ENCODE measurements around the gene SLC37A1. TPM values are rescaled to one million over a fixed set of nuclear protein-coding genes. Genes with fewer than 3 reads are reported as not detected.

The SLC37A1 gene
- total RNA-seq, 6 experiments from 2014 or later: not detected

- Mint-ChIP-seq H3K4me1 (ENCODE audit: low read depth) (peaks cover 13% of the 10 kb centered on the region), H3K9me3 (no peaks in the 10 kb centered on the region; the same call in 1 of the 2 replicates), H3K27me3 (ENCODE audit: insufficient read depth) (peaks cover 14% of the 10 kb centered on the region), H3K27ac (no peak overlapping the region), H3K36me3 (ENCODE audit: low read depth) (no peaks in the 10 kb centered on the region), H3K4me3 (no peak overlapping the region)
- no peak for TF ChIP-seq CTCF (IDR thresholded peaks at IDR 0.05)
- DNase-seq: no peak
Measured at GRCh38 chr21:42499444-42500112, 14.1 kb upstream of the SLC37A1 start.

GRCh38 chr21:42500225-42500624 is 13.4 kb upstream of the SLC37A1 start:
- no peaks in the 10 kb centered on the region for H3K36me3 Mint-ChIP-seq (ENCODE audit: low read depth)
- DNase-seq: no peak
- H3K27ac Mint-ChIP-seq: no peak overlapping the region
- H3K4me3 Mint-ChIP-seq: no peak overlapping the region
- TF ChIP-seq CTCF (IDR thresholded peaks at IDR 0.05): no peak
- H3K27me3 Mint-ChIP-seq (ENCODE audit: insufficient read depth): peaks cover 12% of the 10 kb centered on the region; the same call in 1 of the 2 replicates
- H3K4me1 Mint-ChIP-seq (ENCODE audit: low read depth): peaks cover 13% of the 10 kb centered on the region
- H3K9me3 Mint-ChIP-seq: no peaks in the 10 kb centered on the region; the same call in 1 of the 2 replicates

GRCh38 chr21:42500736-42501135 is 12.9 kb upstream of the SLC37A1 start:
- no peaks in the 10 kb centered on the region; the same call in 1 of the 2 replicates for H3K9me3 Mint-ChIP-seq
- H3K4me3 Mint-ChIP-seq: no peak overlapping the region
- H3K27ac Mint-ChIP-seq: no peak overlapping the region
- H3K36me3 Mint-ChIP-seq (ENCODE audit: low read depth): no peaks in the 10 kb centered on the region
- DNase-seq: no peak
- TF ChIP-seq CTCF (IDR thresholded peaks at IDR 0.05): no peak
- peaks cover 10% of the 10 kb centered on the region; the same call in 1 of the 2 replicates for H3K27me3 Mint-ChIP-seq (ENCODE audit: insufficient read depth)
- peaks cover 9% of the 10 kb centered on the region for H3K4me1 Mint-ChIP-seq (ENCODE audit: low read depth)

GRCh38 chr21:42503711-42504110 is 9.9 kb upstream of the SLC37A1 start:
- no peak overlapping the region for H3K4me3 Mint-ChIP-seq
- H3K4me1 Mint-ChIP-seq (ENCODE audit: low read depth): no peaks in the 10 kb centered on the region
- no peak overlapping the region for H3K27ac Mint-ChIP-seq
- no peak for TF ChIP-seq CTCF (IDR thresholded peaks at IDR 0.05)
- H3K9me3 Mint-ChIP-seq: no peaks in the 10 kb centered on the region
- no peaks in the 10 kb centered on the region for H3K36me3 Mint-ChIP-seq (ENCODE audit: low read depth)
- H3K27me3 Mint-ChIP-seq (ENCODE audit: insufficient read depth): peaks cover 6% of the 10 kb centered on the region; the same call in 1 of the 2 replicates
- DNase-seq: no peak

- no peak overlapping the region for H3K27ac Mint-ChIP-seq
- H3K9me3 Mint-ChIP-seq: no peaks in the 10 kb centered on the region
- DNase-seq: no peak
- TF ChIP-seq CTCF (IDR thresholded peaks at IDR 0.05): no peak
- no peaks in the 10 kb centered on the region for H3K36me3 Mint-ChIP-seq (ENCODE audit: low read depth)
- no peak overlapping the region for H3K4me3 Mint-ChIP-seq
- peaks cover 8% of the 10 kb centered on the region; the same call in 1 of the 2 replicates for H3K27me3 Mint-ChIP-seq (ENCODE audit: insufficient read depth)
- H3K4me1 Mint-ChIP-seq (ENCODE audit: low read depth): no peaks in the 10 kb centered on the region
Measured at GRCh38 chr21:42505090-42505726, 8.4 kb upstream of the SLC37A1 start.
